HG03439 (cell line): Measurements from ENCODE around the gene PDE8A.

Source experiments
- ATAC-seq: cut with Tn5 transposase; IDR thresholded peaks from one replicate; pipeline ENCODE4 v1.9.1; 2021; ENCODE audit warnings: mild to moderate bottlenecking, moderate library complexity; ENCODE audit not compliant: unreplicated experiment

PDE8A gene

GRCh38 chr15:85072917-85073316 is 91.3 kb downstream of the PDE8A start:
- ATAC-seq = no peak

GRCh38 chr15:85073556-85074194 is 92.0 kb downstream of the PDE8A start:
- no peak for ATAC-seq

- ATAC-seq = no peak
These were observed 105.2 kb downstream of the PDE8A start for GRCh38 chr15:85086855-85087254.

- ATAC-seq = no peak
These were observed 106.6 kb downstream of the PDE8A start for GRCh38 chr15:85088300-85088699.

GRCh38 chr15:85089929-85090597 is 108.4 kb downstream of the PDE8A start:
- no peak for ATAC-seq

- no peak for ATAC-seq
These were observed 110.3 kb downstream of the PDE8A start for GRCh38 chr15:85091990-85092389.

- ATAC-seq = no peak
These were observed 113.0 kb downstream of the PDE8A start for GRCh38 chr15:85094685-85095084.

- ATAC-seq = no peak
These were observed 113.9 kb downstream of the PDE8A start for GRCh38 chr15:85095566-85095965.

- no peak for ATAC-seq
These were observed 115.6 kb downstream of the PDE8A start for GRCh38 chr15:85097250-85097649.

- no peak for ATAC-seq
These were observed 116.1 kb downstream of the PDE8A start for GRCh38 chr15:85097725-85098124.

- ATAC-seq = no peak
These were observed 117.6 kb downstream of the PDE8A start for GRCh38 chr15:85099195-85099803.

GRCh38 chr15:85100186-85100937 is 118.7 kb downstream of the PDE8A start:
- ATAC-seq = no peak

GRCh38 chr15:85104584-85104983 is 122.9 kb downstream of the PDE8A start:
- ATAC-seq = no peak

GRCh38 chr15:85108136-85108535 is 126.5 kb downstream of the PDE8A start:
- ATAC-seq = no peak

- no peak for ATAC-seq
These were observed 127.7 kb downstream of the PDE8A start for GRCh38 chr15:85109333-85109732.

GRCh38 chr15:85112997-85113396 is 131.3 kb downstream of the PDE8A start:
- ATAC-seq = no peak

- ATAC-seq = no peak
These were observed 133.2 kb downstream of the PDE8A start for GRCh38 chr15:85114886-85115285.

- no peak for ATAC-seq
These were observed 134.4 kb downstream of the PDE8A start for GRCh38 chr15:85116066-85116465.

- no peak for ATAC-seq
These were observed 134.8 kb downstream of the PDE8A start for GRCh38 chr15:85116494-85116893.

GRCh38 chr15:85116925-85117646 is 135.4 kb downstream of the PDE8A start:
- ATAC-seq = no peak

- ATAC-seq = no peak
These were observed 136.5 kb downstream of the PDE8A start for GRCh38 chr15:85118173-85118572.
